K562 (cell line): ENCODE measurements around the gene EXOC3. TPM values are rescaled to one million over a fixed set of nuclear protein-coding genes. Genes with fewer than 3 reads are reported as not detected.

Source experiments
- ATAC-seq: fragments of 200-7000 bp; cut with Tn5 transposase; 3 replicates; pipeline ENCODE4 v1.9.1; 2020; ENCODE audit warnings: moderate library complexity
- BruUV-seq: library from RNA; stranded (reverse); fragments of 400-500 nt; replicated peaks from 2 replicates; lab custom pipeline; 2021; lab: Mats Ljungman, UMichigan
- CTCF ChIA-PET: fragments of 300-600 bp; formaldehyde crosslinking; extraction: SDS; loops from one replicate; lab custom pipeline; 2021; ENCODE audit warnings: low intra/inter-chr PET ratio; lab: Yijun Ruan, JAX
- POLR2A ChIA-PET: fragments of 300-600, 350-650 bp; sonication (Branson Sonifier 250); formaldehyde crosslinking; extraction: SDS; loops from one replicate; lab custom pipeline; 2021; ENCODE audit warnings: antibody characterized with exemption, inconsistent platforms; lab: Yijun Ruan, JAX
- DNase-seq, 4 experiments: peaks; one replicate each; pipeline versions ENCODE4 v3.0.0 to v3.0.0-alpha.2; 2011 to 2018; ENCODE audit warnings: low spot score in 3 of 4, mixed read lengths in 3 of 4; ENCODE audit errors: extremely low read depth in 1 of 4
- FAIRE-seq: peaks from 2 replicates; lab custom pipeline; 2011; peaks lifted over from hg19 to GRCh38; lab: Jason Lieb, UNC
- H2AFZ ChIP-seq: 2 replicates; pipeline ENCODE4 v1.6.0; 2011; ENCODE audit warnings: low read depth, low read length, control low read depth, inconsistent platforms
- H3K27ac ChIP-seq: fragments of 200-600 bp; 3 replicates; pipeline ENCODE4 v1.8.0; 2011; ENCODE audit warnings: low read depth, mild to moderate bottlenecking, control low read depth, inconsistent platforms, low read length, moderate library complexity, mixed read lengths; ENCODE audit errors: extremely low read depth
- H3K27me3 ChIP-seq, 2 experiments: fragments of 300-600 bp in 1 of 2; 2 replicates in 1 of 2; 3 replicates in 1 of 2; pipeline versions ENCODE4 v1.6.0 to v1.8.0; 2011; ENCODE audit warnings: inconsistent platforms in 2 of 2, low read length in 2 of 2, mild to moderate bottlenecking in 1 of 2, mixed read lengths in 1 of 2, moderate library complexity in 1 of 2; ENCODE audit not compliant: control insufficient read depth in 2 of 2, insufficient read depth in 2 of 2
- H3K36me3 ChIP-seq: fragments of 300-600 bp; 3 replicates; pipeline ENCODE4 v1.8.0; 2011; ENCODE audit warnings: mild to moderate bottlenecking, low read length, inconsistent platforms; ENCODE audit not compliant: control insufficient read depth, insufficient read depth
- H3K4me1 ChIP-seq, 2 experiments: fragments of 200-600 bp in 1 of 2; replicated peaks in 1 of 2; 2 replicates in 1 of 2; 3 replicates in 1 of 2; pipeline versions ENCODE4 v1.5.1 to v1.8.0; 2011; ENCODE audit warnings: inconsistent platforms in 2 of 2, low read length in 2 of 2, mild to moderate bottlenecking in 1 of 2, mixed read lengths in 1 of 2, moderate library complexity in 1 of 2; ENCODE audit not compliant: control insufficient read depth in 2 of 2, insufficient read depth in 2 of 2
- H3K4me2 ChIP-seq: 2 replicates; pipeline ENCODE4 v1.6.1; 2011; ENCODE audit warnings: low read length, control low read depth, inconsistent platforms, mixed read lengths; ENCODE audit not compliant: insufficient read depth
- H3K4me3 ChIP-seq: fragments of 200-600 bp; sonication (generic), shearing (Covaris generic); 2 replicates; pipeline ENCODE4 v1.5.1; 2016; ENCODE audit warnings: control low read depth, inconsistent platforms
- H3K79me2 ChIP-seq: fragments of 200-600 bp; 3 replicates; pipeline ENCODE4 v1.8.0; 2011; ENCODE audit warnings: low read length, inconsistent platforms; ENCODE audit not compliant: control insufficient read depth, insufficient read depth
- H3K9ac ChIP-seq, 2 experiments: 2 replicates each; pipeline versions ENCODE4 v1.6.0 to v1.6.1; 2011; ENCODE audit warnings: low read depth in 2 of 2, low read length in 2 of 2, control low read depth in 1 of 2, inconsistent platforms in 1 of 2, mild to moderate bottlenecking in 1 of 2, mixed read lengths in 1 of 2; ENCODE audit not compliant: insufficient read depth in 1 of 2
- H3K9me1 ChIP-seq: one replicate; pipeline ENCODE4 v1.6.0; 2011; ENCODE audit warnings: inconsistent platforms, mild to moderate bottlenecking, low read length, moderate library complexity; ENCODE audit not compliant: control insufficient read depth, insufficient read depth
- H3K9me3 ChIP-seq: replicated peaks from 2 replicates; pipeline ENCODE4 v1.5.1; 2011; ENCODE audit warnings: low read depth, low read length, inconsistent platforms; ENCODE audit not compliant: control insufficient read depth, insufficient read depth
- H4K20me1 ChIP-seq: replicated peaks from 2 replicates; pipeline ENCODE4 v1.6.1; 2011; ENCODE audit warnings: low read length, inconsistent platforms, mixed read lengths; ENCODE audit not compliant: control insufficient read depth, insufficient read depth
- KLF16 ChIP-seq: IDR thresholded peaks from 2 replicates; pipeline ENCODE4 v1.6.1; 2016; ENCODE audit warnings: antibody characterized with exemption
- ZNF347 ChIP-seq: fragments of 450-650 bp; formaldehyde crosslinking; IDR thresholded peaks from 2 replicates; pipeline ENCODE4 v1.4.0; 2020; ENCODE audit warnings: low read depth, mild to moderate bottlenecking, moderate library complexity
- WGBS: fragments of 100-300 bp; shearing (Covaris generic); methylation state at CpG from one replicate; pipeline ENCODE4 v1.1.6; 2016; ENCODE audit warnings: low coverage, mixed read lengths; ENCODE audit not compliant: insufficient coverage; ENCODE audit errors: missing lambda C conversion rate; 5-methylcytosine and 5-hydroxymethylcytosine counted together
- in situ Hi-C: fragments of 300-500 bp; cut with MboI; formaldehyde crosslinking; loops from 4 replicates; pipeline ENCODE4 v1.15.0; 2018; ENCODE audit warnings: inconsistent platforms, mixed read lengths
- intact Hi-C: fragments of 100-400 bp; cut with micrococcal nuclease; formaldehyde crosslinking; loops from 2 replicates; pipeline ENCODE4 v1.14.2; 2022
- polyA plus RNA-seq, 8 experiments: library from polyadenylated mRNA; depleted of rRNA in 4 of 8; stranded (reverse) in 5 of 8; unstranded in 3 of 8; fragments of >200 nt; fragmentation: Nextera tagmentation in 2 of 8; fragmentation: Illumina TruSeq in 1 of 8; extraction: Ambion mirVana in 2 of 8; extraction: Trizol in 1 of 8; gene quantifications; 2 replicates each; pipeline versions ENCODE4 v1.2.1 to v1.2.3, GENCODE V29; 2011 to 2014; ENCODE audit warnings: inconsistent platforms in 1 of 8, missing spikeins in 1 of 8
- total RNA-seq, 7 experiments: library from RNA; depleted of rRNA in 6 of 7; stranded (reverse); fragments of >200 nt in 6 of 7; fragmentation: Illumina TruSeq in 2 of 7; extraction: Trizol in 2 of 7; gene quantifications; 2 replicates each; pipeline versions ENCODE4 v1.2.1 to v1.2.3, GENCODE V29; 2011 to 2021; ENCODE audit warnings: low replicate concordance in 1 of 7

The EXOC3 gene
- total and polyA plus RNA-seq, 9 of the 15 experiments (the other 6 are each of a cell fraction or from before 2014, with no cell fraction given) = 1.4 to 41.9 (median 22.4) TPM

- Histone ChIP-seq H4K20me1 (peaks cover 9% of the 10 kb centered on the region; the same call in 1 of the 2 replicates), H3K9me3 (no peaks in the 10 kb centered on the region), H3K4me3 (no peak overlapping the region), H3K27ac (no peak overlapping the region)
- WGBS = 3% methylated on average over 12 of the region's 13 CpGs
- CTCF ChIA-PET = no interaction called here
- FAIRE-seq = no peak
- POLR2A ChIA-PET = interaction anchor here (0.6 to 1.4 kb wide), 4 partner anchors 10 to 158 kb away, joined by 3 to 4 read pairs (median 3); no protein-coding TSS in a partner anchor
- no peak for TF ChIP-seq ZNF347
- TF ChIP-seq, all 486 proteins: peak for 0
- intact Hi-C loops (no loop called here), in situ Hi-C loops (no loop called here)
- no TSS peak for BruUV-seq
- Histone ChIP-seq H3K36me3 (no peaks in the 10 kb centered on the region), H3K9ac (peak overlapping the region in 1 of 2 experiments; percentile 5; a peak in 1 of 4 replicates), H3K27me3 (peaks cover 58 to 86% of the 10 kb centered on the region in 2 experiments), H3K9me1 (no peaks in the 10 kb centered on the region), H3K4me2 (no peak overlapping the region), H3K79me2 (no peaks in the 10 kb centered on the region), H2AFZ (no peak overlapping the region), H3K4me1 (peaks cover 0 to 65% of the 10 kb centered on the region in 2 experiments; a peak in 3 of 5 replicates)
- DNase-seq (no peak), ATAC-seq (peak; percentile 17)
These were observed 50.8 kb downstream of the EXOC3 start for GRCh38 chr5:493758-494157.

- DNase-seq (no peak), FAIRE-seq (no peak), ATAC-seq (no peak)
- TF ChIP-seq KLF16 = no peak
- Histone ChIP-seq H2AFZ (no peak overlapping the region), H3K4me1 (peaks cover 0 to 56% of the 10 kb centered on the region in 2 experiments; a peak in 3 of 5 replicates), H3K4me3 (no peak overlapping the region), H3K4me2 (no peak overlapping the region), H3K27me3 (peaks cover 68 to 87% of the 10 kb centered on the region in 2 experiments), H3K9me1 (peaks cover 3% of the 10 kb centered on the region), H3K27ac (no peak overlapping the region), H4K20me1 (peaks cover 14% of the 10 kb centered on the region), H3K9me3 (no peaks in the 10 kb centered on the region), H3K79me2 (no peaks in the 10 kb centered on the region), H3K36me3 (no peaks in the 10 kb centered on the region), H3K9ac (no peak overlapping the region)
- CTCF ChIA-PET = no interaction called here
- intact Hi-C loops (no loop called here), in situ Hi-C loops (no loop called here)
- no TSS peak for BruUV-seq
- POLR2A ChIA-PET = interaction anchor here (0.6 kb wide), 2 partner anchors 11 to 92 kb away, joined by 3 read pairs; no protein-coding TSS in a partner anchor
- 4% methylated on average over 28 of the region's 38 CpGs for WGBS
These were observed 51.8 kb downstream of the EXOC3 start for GRCh38 chr5:494667-495255.
